ENCODE results near the gene KCP. TPM values are rescaled to one million over a fixed set of nuclear protein-coding genes. Genes with fewer than 3 reads are reported as not detected.

The KCP gene
- total RNA-seq, 6 experiments from 2014 or later = 0.10 to 0.22 (median 0.12) TPM; not detected in 2

GRCh38 chr7:128884561-128885369 is 25.7 kb downstream of the KCP start:
- no peaks in the 10 kb centered on the region for H3K36me3 ChIP-seq
- H3K4me1 ChIP-seq = no peaks in the 10 kb centered on the region
- 92% methylated on average over 10 of the region's 26 CpGs for WGBS (ENCODE audit: insufficient coverage, low coverage, low lambda C conversion rate, missing lambda C conversion rate)
- TF ChIP-seq POLR2A (IDR thresholded peaks at IDR 0.05) (no peak), CTCF (IDR thresholded peaks at IDR 0.05) (no peak)
- no peak overlapping the region for H3K4me3 ChIP-seq
- H3K27ac ChIP-seq = no peak overlapping the region
- ATAC-seq (no peak), DNase-seq (peak in 1 of 3 donors; percentile 52)
- no peaks in the 10 kb centered on the region for H3K9me3 ChIP-seq
- intact Hi-C loops (cut with DNase I) = no loop called here
- no peaks in the 10 kb centered on the region for H3K27me3 ChIP-seq

- peak; percentile 72 to 80 (median 74) for ATAC-seq
- WGBS (ENCODE audit: insufficient coverage, low coverage, low lambda C conversion rate, missing lambda C conversion rate) = 7% methylated on average over 8 of the region's 19 CpGs
- no peaks in the 10 kb centered on the region for H3K36me3 ChIP-seq
- TF ChIP-seq POLR2A (IDR thresholded peaks at IDR 0.05) (no peak), CTCF (IDR thresholded peaks at IDR 0.05) (peak; percentile 81 to 98 (median 93))
- H3K4me3 ChIP-seq = no peak overlapping the region
- no peaks in the 10 kb centered on the region for H3K27me3 ChIP-seq
- intact Hi-C loops (cut with DNase I) = no loop called here
- no peak overlapping the region for H3K27ac ChIP-seq
- DNase-seq = peak; percentile 81 to 84 (median 83)
- no peaks in the 10 kb centered on the region for H3K4me1 ChIP-seq
- H3K9me3 ChIP-seq = no peaks in the 10 kb centered on the region
Observed at GRCh38 chr7:128883622-128884448, 26.7 kb downstream of the KCP start.

- Histone ChIP-seq H3K27me3 (no peaks in the 10 kb centered on the region), H3K4me1 (no peaks in the 10 kb centered on the region), H3K27ac (no peak overlapping the region), H3K9me3 (no peaks in the 10 kb centered on the region), H3K36me3 (no peaks in the 10 kb centered on the region), H3K4me3 (no peak overlapping the region)
- peak in 1 of 3 donors; percentile 20 for DNase-seq
- intact Hi-C loops (cut with DNase I) = no loop called here
- no peak for ATAC-seq
- TF ChIP-seq POLR2A (IDR thresholded peaks at IDR 0.05) (no peak), CTCF (IDR thresholded peaks at IDR 0.05) (no peak)
- WGBS (ENCODE audit: insufficient coverage, low coverage, low lambda C conversion rate, missing lambda C conversion rate) = 83% methylated on average over 5 of the region's 8 CpGs
Observed at GRCh38 chr7:128882134-128882533, 28.4 kb downstream of the KCP start.

- DNase-seq (peak in 1 of 3 donors; percentile 36), ATAC-seq (no peak)
- WGBS (ENCODE audit: insufficient coverage, low coverage, low lambda C conversion rate, missing lambda C conversion rate) = 73% methylated on average over 4 of the region's 10 CpGs
- Histone ChIP-seq H3K36me3 (no peaks in the 10 kb centered on the region), H3K9me3 (no peaks in the 10 kb centered on the region), H3K4me1 (no peaks in the 10 kb centered on the region), H3K4me3 (no peak overlapping the region), H3K27ac (no peak overlapping the region), H3K27me3 (no peaks in the 10 kb centered on the region)
- intact Hi-C loops (cut with DNase I) = no loop called here
- TF ChIP-seq POLR2A (IDR thresholded peaks at IDR 0.05) (no peak), CTCF (IDR thresholded peaks at IDR 0.05) (no peak)
Observed at GRCh38 chr7:128881458-128882125, 28.9 kb downstream of the KCP start.
